ENCODE results near the gene FLAD1. TPM values are rescaled to one million over a fixed set of nuclear protein-coding genes. Genes with fewer than 3 reads are reported as not detected.

The FLAD1 gene
- total and polyA plus RNA-seq, 2 of the 8 experiments (the other 6 are each of a cell fraction or from before 2014, with no cell fraction given), result 104 to 143 TPM

DNA sequence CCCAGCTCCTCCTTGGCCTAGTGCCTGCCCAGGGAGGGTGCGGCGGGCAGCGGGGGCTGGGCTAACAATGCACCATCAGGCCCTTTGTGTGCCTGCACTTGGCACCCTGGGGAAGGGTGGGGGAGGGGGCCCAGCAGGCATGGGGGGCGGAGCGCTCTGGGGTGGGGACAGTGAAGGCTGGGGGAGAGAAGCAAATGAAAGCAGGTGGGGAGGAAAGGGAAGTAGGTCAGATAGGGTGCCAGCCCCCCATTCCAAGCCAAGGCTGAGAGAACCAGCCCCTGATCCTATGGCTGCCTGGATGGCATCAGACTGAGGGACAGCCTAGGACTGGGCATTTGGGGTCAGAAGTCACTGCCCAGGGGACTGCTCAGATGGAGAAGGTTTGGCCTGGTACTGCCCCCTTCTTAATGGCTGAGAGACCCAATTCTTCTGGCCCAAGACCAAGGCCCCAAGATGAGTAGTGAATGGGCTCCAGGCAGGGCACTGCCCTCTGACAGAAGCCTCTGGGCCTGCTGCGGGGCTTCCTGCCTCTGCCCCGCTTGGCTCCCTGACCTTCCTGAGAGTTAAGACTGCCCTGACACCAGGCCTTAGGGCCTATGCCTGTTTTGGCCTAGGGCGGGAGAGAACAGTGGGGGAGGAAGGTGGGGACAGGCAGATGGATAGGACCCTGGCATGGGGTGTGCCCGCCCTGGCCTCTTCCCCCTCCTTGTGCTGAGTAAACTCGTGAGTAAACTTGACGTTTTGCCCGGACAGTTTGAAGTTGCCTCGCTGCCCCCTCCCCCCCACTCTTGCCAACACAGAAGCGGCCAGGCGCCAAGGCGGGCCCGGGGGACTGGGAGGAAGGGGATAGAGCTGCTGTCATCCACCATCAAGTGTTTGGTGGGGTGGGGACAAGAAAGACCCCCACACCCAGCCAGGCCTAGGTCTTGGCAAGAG, 22.2 kb downstream of the FLAD1 start (continued):
- TF ChIP-seq HDAC2 (IDR thresholded peaks at IDR 0.05; ENCODE audit: borderline replicate concordance in 1 of 2, low read depth in 2 of 2, low read length in 2 of 2) (no peak), SAP30 (IDR thresholded peaks at IDR 0.05; ENCODE audit: insufficient read depth, insufficient replicate concordance, low read length) (no peak), CHD1 (IDR thresholded peaks at IDR 0.05; ENCODE audit: low read depth, low read length) (no peak), KDM5A (IDR thresholded peaks at IDR 0.05; ENCODE audit: low read length) (no peak), RAD21 (IDR thresholded peaks at IDR 0.05 in 1 of 2, conservative IDR thresholded peaks at IDR 0.05 in 1 of 2; ENCODE audit: low read depth in 2 of 2, low read length in 2 of 2) (no peak)

Measured in H1 (cell line).